HG02943 (cell line): ENCODE measurements around the gene BTBD9.

Source experiments
- ATAC-seq: cut with Tn5 transposase; IDR thresholded peaks from one replicate; pipeline ENCODE4 v1.9.1; 2021; ENCODE audit warnings: mild to moderate bottlenecking, low read depth, moderate library complexity; ENCODE audit not compliant: unreplicated experiment

The BTBD9 gene

DNA sequence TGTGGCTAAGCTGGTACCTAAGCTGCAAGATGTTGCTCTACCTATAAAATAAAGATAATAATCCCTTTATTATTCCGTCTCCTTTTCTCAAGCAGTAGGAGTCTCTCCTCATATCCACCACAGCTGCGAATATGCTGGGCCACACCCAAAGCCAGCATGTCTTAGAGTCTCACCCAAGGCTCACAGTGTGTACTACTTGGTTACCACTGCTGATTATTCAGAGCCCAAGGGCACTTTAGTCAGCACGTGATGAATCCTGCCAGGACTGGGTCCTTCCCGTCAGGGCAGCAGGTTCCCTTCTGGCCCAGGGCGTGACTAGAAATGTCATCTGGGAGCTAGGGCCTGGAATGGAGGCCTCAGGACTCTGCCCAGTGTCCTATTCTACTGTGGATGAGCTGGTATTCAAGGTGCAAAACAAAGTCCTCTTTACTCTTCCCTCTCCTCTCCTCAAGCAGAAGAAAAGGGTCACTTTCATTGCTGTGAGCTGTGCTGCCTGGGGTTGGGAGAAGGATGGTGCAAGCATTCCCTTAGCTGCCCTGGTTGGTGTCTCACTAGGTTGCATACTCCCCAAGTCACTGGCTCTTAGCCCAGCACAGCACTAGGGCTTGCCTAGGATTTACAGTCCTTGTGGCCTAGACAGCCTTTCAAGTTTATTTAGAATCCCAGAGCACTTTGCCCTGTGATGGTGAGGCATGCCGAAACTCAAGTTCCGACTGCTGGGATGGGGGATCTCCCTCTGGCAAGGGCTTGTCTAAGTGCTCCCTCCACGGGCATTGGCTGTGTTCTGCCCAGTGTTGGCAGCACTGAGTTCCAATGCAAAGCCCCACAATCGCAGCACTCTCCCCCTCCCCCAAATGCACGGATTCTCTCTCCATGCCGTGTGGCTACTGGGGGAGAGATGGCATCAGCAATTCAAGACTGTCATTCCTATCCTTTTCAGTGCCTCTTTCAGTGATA is 320.2 kb downstream of the BTBD9 start:
- no peak for ATAC-seq

GRCh38 chr6:38316099-38316868 is 323.4 kb downstream of the BTBD9 start:
- no peak for ATAC-seq

- ATAC-seq: no peak
Observed at GRCh38 chr6:38311201-38311600, 328.5 kb downstream of the BTBD9 start.

DNA sequence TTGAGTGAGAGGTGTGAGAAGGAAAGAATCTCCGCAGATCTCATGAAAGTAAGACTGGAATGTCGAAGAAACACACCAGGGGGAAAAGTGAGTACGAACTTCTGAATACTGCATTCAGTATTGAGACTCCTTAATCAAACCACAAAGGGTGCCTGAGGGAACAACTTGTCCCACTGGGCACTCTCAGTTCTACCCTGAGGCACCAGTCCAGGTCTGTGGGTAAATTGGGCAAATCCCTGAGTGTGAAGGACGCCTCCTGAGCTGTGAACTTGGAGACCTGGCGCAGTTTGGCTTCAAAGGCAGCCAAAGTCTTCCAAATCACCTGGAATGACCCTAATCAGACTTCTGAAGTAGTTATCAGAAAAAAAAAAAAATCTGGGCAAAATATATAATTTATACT is 329.7 kb downstream of the BTBD9 start:
- ATAC-seq: no peak

GRCh38 chr6:38307740-38308139 is 332.0 kb downstream of the BTBD9 start:
- peak; percentile 58 for ATAC-seq

- ATAC-seq: no peak
Observed at GRCh38 chr6:38306931-38307330, 332.8 kb downstream of the BTBD9 start.

- ATAC-seq: no peak
Observed at GRCh38 chr6:38305995-38306681, 333.6 kb downstream of the BTBD9 start.

DNA sequence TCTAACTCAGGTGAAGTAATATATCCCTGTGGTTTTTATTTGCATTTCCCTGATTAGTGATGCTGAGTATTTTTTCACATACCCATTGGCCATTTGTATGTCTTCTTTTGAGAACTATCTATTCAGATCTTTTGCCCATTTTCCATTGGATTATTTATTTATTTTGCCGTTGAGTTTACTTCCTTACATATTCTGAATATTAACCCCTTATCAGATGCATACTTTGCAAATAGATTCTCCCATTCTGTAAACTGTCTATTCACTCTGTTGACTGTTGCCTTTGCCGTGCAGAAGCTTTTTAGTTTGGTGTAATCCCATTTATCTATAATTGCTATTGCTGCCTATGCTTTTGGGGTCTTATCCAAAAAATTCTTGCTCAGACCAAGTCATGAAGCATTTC is 336.9 kb downstream of the BTBD9 start:
- ATAC-seq: no peak

GRCh38 chr6:38302081-38302480 is 337.6 kb downstream of the BTBD9 start:
- ATAC-seq: no peak

DNA sequence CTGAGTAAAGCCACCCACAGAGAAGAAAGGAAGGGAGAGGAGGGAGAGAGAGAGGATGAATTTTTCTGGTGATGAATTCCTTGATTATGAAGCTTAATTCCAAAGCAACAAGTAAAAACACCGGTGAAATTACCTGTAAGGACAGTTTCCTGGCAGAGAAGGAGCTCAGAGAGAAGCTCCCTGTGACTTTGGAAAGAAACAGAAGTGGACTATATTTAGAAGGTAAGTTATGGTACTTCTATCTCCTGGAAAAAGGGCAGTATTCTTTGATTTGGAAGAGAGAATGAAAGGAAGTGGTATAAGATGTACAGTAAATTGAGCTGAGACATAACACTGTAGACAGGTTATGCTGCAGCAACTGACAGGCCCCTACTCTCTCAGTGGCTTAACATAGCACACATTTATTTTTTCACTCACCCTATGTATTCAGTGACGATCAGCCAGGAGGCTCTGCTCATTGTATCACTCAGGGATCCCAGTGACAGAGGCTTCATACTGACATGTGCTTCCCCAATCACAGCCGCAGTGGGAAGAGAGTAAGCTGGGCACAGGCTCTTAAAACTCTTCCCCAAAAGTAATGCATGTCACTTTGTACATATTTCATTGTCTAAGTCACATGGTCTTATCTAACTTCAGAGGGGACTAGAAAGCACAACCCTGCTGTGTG is 349.5 kb downstream of the BTBD9 start:
- ATAC-seq: no peak

DNA sequence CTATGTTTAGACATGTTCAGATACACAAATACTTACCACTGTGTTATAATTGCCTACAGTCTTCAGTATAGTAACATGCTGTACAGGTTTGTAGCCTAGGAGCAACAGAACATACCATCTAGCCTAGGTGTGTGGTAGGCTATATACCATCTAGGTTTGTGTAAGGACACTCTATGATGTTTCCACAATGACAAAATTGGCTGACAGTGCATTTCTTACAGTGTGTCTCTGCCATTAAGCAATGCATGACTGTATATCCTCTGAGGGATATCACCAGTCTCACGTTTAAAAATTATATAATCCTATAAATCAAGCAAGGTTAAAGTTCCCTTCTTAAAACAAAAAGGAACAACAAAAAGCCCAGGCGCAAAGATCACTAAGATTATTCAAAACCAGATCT is 352.2 kb downstream of the BTBD9 start:
- no peak for ATAC-seq

DNA sequence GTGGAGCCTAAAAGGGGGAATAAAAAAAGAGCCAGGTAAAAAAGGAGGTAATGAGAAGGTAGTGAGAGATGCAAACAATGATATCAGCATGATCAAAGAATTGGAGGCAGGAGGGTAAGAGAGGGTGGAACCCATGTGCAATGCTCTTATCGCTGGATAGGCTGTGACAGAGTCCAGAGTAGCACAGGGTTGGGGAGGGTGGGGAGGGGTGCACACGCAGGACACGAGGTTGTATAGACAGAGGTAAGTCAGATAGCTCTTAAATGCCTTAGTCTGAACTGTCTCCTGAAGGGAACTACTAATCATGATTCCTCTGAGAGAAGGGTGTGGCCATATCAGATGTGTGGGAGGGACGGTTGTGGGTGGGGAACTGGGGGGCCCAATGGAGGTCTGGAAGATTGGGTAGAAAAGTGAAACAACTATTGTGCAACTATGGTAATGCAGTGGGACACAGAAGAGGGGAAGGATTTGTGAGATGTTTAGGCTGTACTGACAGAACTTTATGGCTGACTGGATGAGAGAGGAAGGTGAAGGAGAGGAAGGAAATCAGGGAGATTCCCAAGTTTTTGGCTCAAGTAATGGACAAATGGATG is 354.8 kb downstream of the BTBD9 start:
- ATAC-seq: no peak

GRCh38 chr6:38283734-38284362 is 355.9 kb downstream of the BTBD9 start:
- no peak for ATAC-seq

- ATAC-seq: no peak
Observed at GRCh38 chr6:38282911-38283310, 356.8 kb downstream of the BTBD9 start.

- no peak for ATAC-seq
Observed at GRCh38 chr6:38281126-38281525, 358.6 kb downstream of the BTBD9 start.

- ATAC-seq: no peak
Observed at GRCh38 chr6:38279963-38280588, 359.7 kb downstream of the BTBD9 start.

GRCh38 chr6:38279423-38279822 is 360.3 kb downstream of the BTBD9 start:
- no peak for ATAC-seq

- no peak for ATAC-seq
Observed at GRCh38 chr6:38273325-38273724, 366.4 kb downstream of the BTBD9 start.

- ATAC-seq: no peak
Observed at GRCh38 chr6:38272222-38272621, 367.5 kb downstream of the BTBD9 start.
